GM23248 (cell line): Measurements from ENCODE around the gene CALML3. TPM values are rescaled to one million over a fixed set of nuclear protein-coding genes. Genes with fewer than 3 reads are reported as not detected.

Source experiments
- DNase-seq: peaks from one replicate; pipeline ENCODE4 v3.0.0-alpha.2; 2015
- H2AFZ ChIP-seq: fragments of 200-600 bp; sonication (generic); 2 replicates; pipeline ENCODE4 v1.6.1; 2016; ENCODE audit warnings: antibody characterized with exemption
- H3F3A ChIP-seq: fragments of 200-600 bp; sonication (generic); 2 replicates; pipeline ENCODE4 v1.6.1; 2016; ENCODE audit warnings: mild to moderate bottlenecking, antibody characterized with exemption, mixed run types; ENCODE audit not compliant: insufficient read depth
- H3K27ac ChIP-seq: fragments of 200-600 bp; sonication (generic); 2 replicates; pipeline ENCODE4 v1.5.1; 2016; ENCODE audit warnings: mild to moderate bottlenecking
- H3K27me3 ChIP-seq: fragments of 200-600 bp; sonication (generic); replicated peaks from 2 replicates; pipeline ENCODE4 v1.6.1; 2016; ENCODE audit warnings: mild to moderate bottlenecking; ENCODE audit not compliant: insufficient read depth
- H3K36me3 ChIP-seq: fragments of 200-600 bp; sonication (generic); 2 replicates; pipeline ENCODE4 v1.6.1; 2016; ENCODE audit warnings: low read depth, mild to moderate bottlenecking
- H3K4me1 ChIP-seq: fragments of 200-600 bp; sonication (generic); 2 replicates; pipeline ENCODE4 v1.6.1; 2016; ENCODE audit warnings: mild to moderate bottlenecking; ENCODE audit not compliant: insufficient read depth
- H3K4me2 ChIP-seq: fragments of 200-600 bp; sonication (generic); one replicate; pipeline ENCODE4 v1.6.1; 2016; ENCODE audit warnings: mild to moderate bottlenecking; ENCODE audit not compliant: unreplicated experiment
- H3K4me3 ChIP-seq: fragments of 200-600 bp; sonication (generic); 2 replicates; pipeline ENCODE4 v1.5.1; 2016; ENCODE audit warnings: mild to moderate bottlenecking
- H3K79me2 ChIP-seq: fragments of 200-600 bp; sonication (generic); 2 replicates; pipeline ENCODE4 v1.6.1; 2016; ENCODE audit warnings: mild to moderate bottlenecking; ENCODE audit not compliant: insufficient read depth
- H3K9ac ChIP-seq: fragments of 200-600 bp; sonication (generic); 2 replicates; pipeline ENCODE4 v1.6.1; 2016; ENCODE audit warnings: mild to moderate bottlenecking
- H3K9me2 ChIP-seq: fragments of 200-600 bp; sonication (generic); 2 replicates; pipeline ENCODE4 v1.6.1; 2016; ENCODE audit warnings: mixed run types, mild to moderate bottlenecking, moderate library complexity; ENCODE audit not compliant: insufficient read depth
- H3K9me3 ChIP-seq: fragments of 200-600 bp; sonication (generic); one replicate; pipeline ENCODE4 v1.6.1; 2017; ENCODE audit warnings: low read depth
- H4K20me1 ChIP-seq: fragments of 200-600 bp; sonication (generic); 2 replicates; pipeline ENCODE4 v1.6.0; 2016; ENCODE audit not compliant: insufficient read depth
- EZH2 ChIP-seq: fragments of 200-600 bp; sonication (generic); IDR thresholded peaks from 2 replicates; pipeline ENCODE4 v1.6.1; 2018; ENCODE audit warnings: antibody characterized with exemption, mild to moderate bottlenecking; ENCODE audit not compliant: insufficient read depth, poor library complexity, severe bottlenecking
- EZH2phosphoT487 ChIP-seq: fragments of 200-600 bp; sonication (generic); IDR thresholded peaks from 2 replicates; pipeline ENCODE4 v1.6.1; 2018; ENCODE audit warnings: antibody characterized with exemption, moderate library complexity, mild to moderate bottlenecking, low read depth; ENCODE audit not compliant: insufficient read depth
- WGBS, 2 experiments: methylation state at CpG; one replicate each; pipeline ENCODE4 v1.1.6; 2015 to 2017; ENCODE audit warnings: low lambda C conversion rate in 2 of 2, low coverage in 1 of 2; ENCODE audit errors: missing lambda C conversion rate in 2 of 2; 5-methylcytosine and 5-hydroxymethylcytosine counted together
- in situ Hi-C: fragments of 300-500 bp; cut with MboI; formaldehyde crosslinking; loops from 2 replicates; pipeline ENCODE4 v1.15.0; 2020
- polyA plus RNA-seq: library from polyadenylated mRNA; unstranded; fragments of >200 nt; fragmentation: Nextera tagmentation; extraction: Ambion mirVana; gene quantifications from 2 replicates; pipeline ENCODE4 v1.2.1, GENCODE V29; 2016
- total RNA-seq: library from RNA; depleted of rRNA; stranded (reverse); fragments of >200 nt; shearing (Covaris generic); gene quantifications from 2 replicates; pipeline ENCODE4 v1.2.3, GENCODE V29; 2014

The CALML3 gene
- total and polyA plus RNA-seq, 2 experiments from 2014 or later, result not detected

- no peak for DNase-seq
- Histone ChIP-seq H3K36me3 (no peaks in the 10 kb centered on the region), H3K4me2 (no peak overlapping the region), H3K4me3 (no peak overlapping the region), H3K9me2 (no peaks in the 10 kb centered on the region), H4K20me1 (no peaks in the 10 kb centered on the region), H3K9me3 (no peaks in the 10 kb centered on the region), H3K4me1 (no peaks in the 10 kb centered on the region), H3K27me3 (no peaks in the 10 kb centered on the region), H3K79me2 (no peaks in the 10 kb centered on the region), H2AFZ (no peak overlapping the region), H3K9ac (no peak overlapping the region), H3F3A (no peaks in the 10 kb centered on the region), H3K27ac (no peak overlapping the region)
- TF ChIP-seq EZH2phosphoT487, result no peak
- WGBS, 2 experiments, result 79 to 82% methylated on average over 12 of the region's 12 CpGs
- in situ Hi-C loops, result no loop called here
Measured at GRCh38 chr10:5481121-5481520, 43.6 kb upstream of the CALML3 start.

- Histone ChIP-seq H3K9ac (no peak overlapping the region), H3K27ac (no peak overlapping the region), H3K9me2 (no peaks in the 10 kb centered on the region), H3F3A (no peaks in the 10 kb centered on the region), H3K36me3 (no peaks in the 10 kb centered on the region), H3K4me1 (no peaks in the 10 kb centered on the region), H4K20me1 (no peaks in the 10 kb centered on the region), H3K4me3 (no peak overlapping the region), H3K9me3 (no peaks in the 10 kb centered on the region), H3K4me2 (no peak overlapping the region), H3K79me2 (no peaks in the 10 kb centered on the region), H2AFZ (no peak overlapping the region), H3K27me3 (no peaks in the 10 kb centered on the region)
- in situ Hi-C loops, result no loop called here
- 85 to 87% methylated on average over 9 of the region's 9 CpGs for WGBS, 2 experiments
- no peak for DNase-seq
- TF ChIP-seq EZH2 (no peak), EZH2phosphoT487 (no peak)
Measured at GRCh38 chr10:5482016-5482415, 42.7 kb upstream of the CALML3 start.

DNA sequence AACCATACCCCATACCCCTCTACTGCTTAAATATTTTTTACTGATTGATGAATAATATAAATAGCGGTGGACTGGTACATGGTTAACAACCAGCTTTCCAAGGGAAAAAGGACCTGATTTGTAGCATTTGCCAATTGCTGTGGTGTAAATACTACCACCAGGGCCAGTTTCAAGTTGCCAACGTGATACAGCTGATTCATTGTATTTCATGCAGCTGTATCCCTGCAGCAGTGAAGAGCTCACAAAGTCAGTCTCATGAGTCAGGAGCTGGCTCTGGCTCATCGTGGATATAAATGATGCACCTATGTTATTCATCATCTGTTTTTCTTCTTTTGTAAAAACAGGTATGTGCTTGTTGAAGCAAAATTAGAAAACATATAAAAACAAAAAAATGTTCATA is 40.6 kb upstream of the CALML3 start:
- no peak overlapping the region for H3K27ac ChIP-seq
- no peaks in the 10 kb centered on the region for H3K36me3 ChIP-seq
- H3K4me3 ChIP-seq, result no peak overlapping the region
- H3K27me3 ChIP-seq, result no peaks in the 10 kb centered on the region
- no peaks in the 10 kb centered on the region for H3K9me3 ChIP-seq
- no peaks in the 10 kb centered on the region for H3K9me2 ChIP-seq
- WGBS, 2 experiments, result 42 to 56% methylated on average over 3 of the region's 3 CpGs
- no peaks in the 10 kb centered on the region for H3K4me1 ChIP-seq
- no peak overlapping the region for H2AFZ ChIP-seq
- no peak for TF ChIP-seq EZH2phosphoT487
- TF ChIP-seq EZH2, result no peak
- no peaks in the 10 kb centered on the region for H4K20me1 ChIP-seq
- no peaks in the 10 kb centered on the region for H3K79me2 ChIP-seq
- H3F3A ChIP-seq, result no peaks in the 10 kb centered on the region
- H3K9ac ChIP-seq, result no peak overlapping the region
- no peak overlapping the region for H3K4me2 ChIP-seq
- in situ Hi-C loops, result no loop called here
- peak; percentile 56 for DNase-seq

GRCh38 chr10:5485290-5485689 is 39.5 kb upstream of the CALML3 start:
- Histone ChIP-seq H3K27ac (no peak overlapping the region), H3K9me2 (no peaks in the 10 kb centered on the region), H3K9me3 (no peaks in the 10 kb centered on the region), H3K27me3 (no peaks in the 10 kb centered on the region), H3K4me2 (no peak overlapping the region), H2AFZ (no peak overlapping the region), H3K4me1 (no peaks in the 10 kb centered on the region), H4K20me1 (no peaks in the 10 kb centered on the region), H3K4me3 (no peak overlapping the region), H3K9ac (no peak overlapping the region), H3K79me2 (no peaks in the 10 kb centered on the region), H3K36me3 (no peaks in the 10 kb centered on the region), H3F3A (no peaks in the 10 kb centered on the region)
- in situ Hi-C loops, result no loop called here
- DNase-seq, result no peak
- 80 to 81% methylated on average over 14 of the region's 14 CpGs for WGBS, 2 experiments
- TF ChIP-seq EZH2, result no peak
- no peak for TF ChIP-seq EZH2phosphoT487
